AG04450 (cell line): Measurements from ENCODE around the gene TCEANC2. TPM values are rescaled to one million over a fixed set of nuclear protein-coding genes. Genes with fewer than 3 reads are reported as not detected.

Experiments
- CTCF ChIA-PET: fragments of 300-600, 350-600 bp; formaldehyde crosslinking; extraction: SDS; loops from one replicate; lab custom pipeline; 2022; ENCODE audit warnings: antibody characterized with exemption, inconsistent platforms; lab: Charles Lee
- POLR2A ChIA-PET: fragments of 350-600 bp; formaldehyde crosslinking; extraction: SDS; loops from one replicate; lab custom pipeline; 2021; ENCODE audit warnings: antibody characterized with exemption, inconsistent platforms; lab: Yijun Ruan, JAX
- DNase-seq: peaks from one replicate; pipeline ENCODE4 v3.0.0-alpha.2; 2011; ENCODE audit warnings: low read depth, low spot score
- H3K27ac ChIP-seq: one replicate; pipeline ENCODE4 v1.5.1; 2012; ENCODE audit warnings: low read depth, low read length, control low read depth
- H3K27me3 ChIP-seq: one replicate; pipeline ENCODE4 v1.6.0; 2012; ENCODE audit warnings: low read length; ENCODE audit not compliant: control insufficient read depth, insufficient read depth
- H3K4me3 ChIP-seq: 2 replicates; pipeline ENCODE4 v1.5.1; 2011; ENCODE audit warnings: mild to moderate bottlenecking, low read depth, low read length, control low read depth
- H3K9me3 ChIP-seq: 2 replicates; pipeline ENCODE4 v1.5.1; 2012; ENCODE audit warnings: low read length; ENCODE audit not compliant: control insufficient read depth, insufficient read depth
- polyA plus RNA-seq: library from polyadenylated mRNA; depleted of rRNA; stranded (reverse); fragments of >200 nt; gene quantifications from 2 replicates; pipeline ENCODE4 v1.2.3, GENCODE V29; 2011
- TF ChIP-seq, protein P1 (sequence below): IDR thresholded peaks from 2 replicates; pipeline ENCODE4 v1.5.1; 2011; ENCODE audit warnings: low read depth, low read length, control low read depth, inconsistent platforms

Gene TCEANC2
- polyA plus RNA-seq, 1 experiment = 4.3 TPM

DNA sequence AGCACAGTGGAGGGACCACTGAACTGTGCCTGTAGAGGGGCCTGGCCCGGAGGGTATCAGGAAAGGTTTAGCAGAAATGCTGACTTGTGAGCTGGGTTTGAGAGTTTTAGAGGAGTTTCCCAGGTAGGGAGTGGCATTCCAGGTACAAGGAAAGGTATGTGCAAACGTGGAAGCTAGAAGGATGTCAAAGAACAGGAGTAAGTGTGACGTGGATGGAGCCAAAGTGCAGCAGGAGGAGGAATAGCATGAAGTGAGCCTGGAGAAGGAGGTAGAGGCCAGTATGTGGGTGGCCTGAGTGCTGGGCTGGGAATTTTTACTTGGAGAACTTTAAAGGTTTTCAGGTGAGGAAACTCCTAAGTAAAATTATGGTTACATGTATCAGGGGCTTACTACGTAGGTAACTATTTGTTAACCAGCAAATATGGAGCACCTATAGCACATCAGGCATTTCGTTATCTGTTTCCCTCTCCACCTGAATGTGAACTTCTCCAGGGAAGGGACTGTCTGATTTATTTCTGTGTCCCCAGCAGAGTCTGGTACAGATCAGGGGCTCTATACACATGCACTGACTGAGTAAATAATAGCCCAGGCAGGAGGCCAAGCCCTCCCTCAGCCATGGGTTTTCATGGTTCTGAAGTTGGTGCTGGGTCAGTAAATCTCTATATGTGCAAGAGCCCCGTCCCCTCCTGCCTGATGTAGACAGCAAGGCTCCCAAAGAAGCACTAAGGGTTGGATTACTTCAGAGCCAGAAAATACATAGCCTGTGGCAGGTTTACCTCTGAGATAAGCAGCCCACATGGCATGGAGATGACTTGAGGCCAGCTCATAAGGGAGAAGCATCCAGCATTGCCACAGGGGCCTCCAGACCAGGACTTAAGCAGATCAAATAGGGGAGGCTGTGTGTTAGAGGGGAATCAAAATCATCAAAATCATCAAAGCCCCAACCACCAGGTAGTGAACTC, 56.0 kb downstream of the TCEANC2 start:
- Histone ChIP-seq H3K27me3 (no peaks in the 10 kb centered on the region), H3K4me3 (no peak overlapping the region), H3K9me3 (no peaks in the 10 kb centered on the region), H3K27ac (no peak overlapping the region)
- ChIA-PET POLR2A (no interaction called here), CTCF (interaction anchor here (0.6 kb wide), 1 partner anchor 12 kb away, joined by 4 read pairs; no protein-coding TSS in a partner anchor)
- no peak for DNase-seq
- TF ChIP-seq, protein P1, sequence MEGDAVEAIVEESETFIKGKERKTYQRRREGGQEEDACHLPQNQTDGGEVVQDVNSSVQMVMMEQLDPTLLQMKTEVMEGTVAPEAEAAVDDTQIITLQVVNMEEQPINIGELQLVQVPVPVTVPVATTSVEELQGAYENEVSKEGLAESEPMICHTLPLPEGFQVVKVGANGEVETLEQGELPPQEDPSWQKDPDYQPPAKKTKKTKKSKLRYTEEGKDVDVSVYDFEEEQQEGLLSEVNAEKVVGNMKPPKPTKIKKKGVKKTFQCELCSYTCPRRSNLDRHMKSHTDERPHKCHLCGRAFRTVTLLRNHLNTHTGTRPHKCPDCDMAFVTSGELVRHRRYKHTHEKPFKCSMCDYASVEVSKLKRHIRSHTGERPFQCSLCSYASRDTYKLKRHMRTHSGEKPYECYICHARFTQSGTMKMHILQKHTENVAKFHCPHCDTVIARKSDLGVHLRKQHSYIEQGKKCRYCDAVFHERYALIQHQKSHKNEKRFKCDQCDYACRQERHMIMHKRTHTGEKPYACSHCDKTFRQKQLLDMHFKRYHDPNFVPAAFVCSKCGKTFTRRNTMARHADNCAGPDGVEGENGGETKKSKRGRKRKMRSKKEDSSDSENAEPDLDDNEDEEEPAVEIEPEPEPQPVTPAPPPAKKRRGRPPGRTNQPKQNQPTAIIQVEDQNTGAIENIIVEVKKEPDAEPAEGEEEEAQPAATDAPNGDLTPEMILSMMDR = no peak

DNA sequence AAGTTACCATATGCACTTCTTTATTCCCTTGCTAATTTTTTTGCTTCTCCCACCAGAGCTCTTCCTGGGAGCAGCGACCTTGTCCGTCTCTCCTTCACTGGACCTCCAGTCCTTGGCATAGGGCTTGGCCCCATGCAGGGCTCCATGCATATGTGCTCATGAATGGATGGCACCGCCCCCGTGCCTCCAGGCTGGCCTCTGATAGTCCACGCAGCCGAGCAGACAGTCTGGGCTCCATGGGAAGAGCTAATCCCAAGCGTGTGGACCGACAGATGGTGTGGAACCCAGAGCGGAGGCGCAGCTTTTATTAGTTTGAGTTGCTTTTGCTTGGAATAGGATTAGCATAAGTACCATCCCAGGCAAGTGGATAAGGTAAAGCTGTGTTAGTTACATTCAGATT, 57.6 kb downstream of the TCEANC2 start:
- TF ChIP-seq, protein P1 = no peak
- DNase-seq = no peak
- POLR2A ChIA-PET = no interaction called here

DNA sequence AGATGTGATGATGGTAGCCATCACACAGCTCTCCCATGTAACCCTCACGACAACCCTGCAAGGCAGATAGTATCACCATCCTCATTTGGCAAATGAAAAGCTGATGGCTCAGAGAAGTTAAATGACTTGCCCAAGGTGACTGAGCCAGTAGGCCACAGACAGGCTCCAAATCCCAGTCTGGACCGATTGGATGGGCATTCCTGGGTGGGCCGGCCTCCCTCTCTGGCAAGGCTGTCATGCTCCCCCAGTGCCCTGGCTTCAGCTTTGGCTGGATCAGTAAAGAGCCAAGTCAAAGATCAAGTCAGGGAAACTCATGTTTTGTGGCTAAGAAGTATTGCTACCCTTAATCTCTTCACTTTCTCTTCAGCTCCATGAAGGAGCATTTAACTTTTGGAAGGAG, 58.2 kb downstream of the TCEANC2 start:
- POLR2A ChIA-PET = no interaction called here
- no peak overlapping the region for H3K27ac ChIP-seq
- TF ChIP-seq, protein P1 = no peak
- H3K4me3 ChIP-seq = no peak overlapping the region
- CTCF ChIA-PET = interaction anchor here (2.2 kb wide), 1 partner anchor 10 kb away, joined by 10 read pairs; no protein-coding TSS in a partner anchor
- no peak for DNase-seq
- no peaks in the 10 kb centered on the region for H3K27me3 ChIP-seq
- H3K9me3 ChIP-seq = no peaks in the 10 kb centered on the region

More for the DNA sequence above, 57.6 kb downstream of the TCEANC2 start:
- CTCF ChIA-PET = no interaction called here
- H3K27ac ChIP-seq = no peak overlapping the region
- H3K27me3 ChIP-seq = no peaks in the 10 kb centered on the region
- no peaks in the 10 kb centered on the region for H3K9me3 ChIP-seq
- no peak overlapping the region for H3K4me3 ChIP-seq

- CTCF ChIA-PET = interaction anchor here (2.2 kb wide), 1 partner anchor 9 kb away, joined by 10 read pairs; no protein-coding TSS in a partner anchor
- POLR2A ChIA-PET = no interaction called here
- no peak overlapping the region for H3K4me3 ChIP-seq
- TF ChIP-seq, protein P1 = no peak
- H3K27me3 ChIP-seq = no peaks in the 10 kb centered on the region
- no peaks in the 10 kb centered on the region for H3K9me3 ChIP-seq
- H3K27ac ChIP-seq = no peak overlapping the region
- no peak for DNase-seq
These were observed 58.6 kb downstream of the TCEANC2 start for GRCh38 chr1:54112027-54112426.
